Measurements from ENCODE around the gene EVA1B.

EVA1B gene

DNA sequence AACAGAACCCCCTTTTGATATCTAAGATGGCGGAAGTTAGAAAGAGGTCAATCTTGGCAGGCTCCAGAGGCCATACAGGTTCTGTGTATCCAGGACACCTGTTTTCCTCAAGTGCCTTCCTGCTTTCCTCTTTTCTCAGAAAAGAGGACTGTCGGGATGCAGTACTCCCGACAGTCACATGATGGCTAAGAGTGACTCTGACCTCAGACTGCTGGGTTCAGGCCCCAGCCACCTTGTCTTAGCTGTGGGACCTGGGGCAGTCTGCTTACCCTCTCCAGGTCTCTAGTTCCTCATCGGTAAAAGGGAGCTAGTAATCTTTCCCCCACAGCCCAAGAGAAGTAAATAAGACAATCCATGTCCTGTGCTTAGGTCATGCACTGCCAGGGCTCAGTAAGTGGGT lies 32.4 kb upstream of the EVA1B start:
- no peak overlapping the region for H3K9ac ChIP-seq (ENCODE audit: low read length in 2 of 2)
- no peaks in the 10 kb centered on the region for H3K27me3 ChIP-seq (ENCODE audit: control insufficient read depth in 1 of 2, insufficient read depth in 2 of 2, low read length in 2 of 2)
- peaks cover 42 to 64% of the 10 kb centered on the region in 2 donors for H3K36me3 ChIP-seq (ENCODE audit: control insufficient read depth in 2 of 2, insufficient read depth in 2 of 2, low read length in 2 of 2)
- peaks cover 21% of the 10 kb centered on the region for H3K4me1 ChIP-seq (ENCODE audit: control insufficient read depth, insufficient read depth, low read length)
- no peak overlapping the region for H3K4me3 ChIP-seq (ENCODE audit: low read length in 2 of 2)
- H3K27ac ChIP-seq (ENCODE audit: low read length), result no peak overlapping the region
- no peaks in the 10 kb centered on the region for H3K9me3 ChIP-seq (ENCODE audit: control insufficient read depth in 2 of 2, low read length in 2 of 2)

DNA sequence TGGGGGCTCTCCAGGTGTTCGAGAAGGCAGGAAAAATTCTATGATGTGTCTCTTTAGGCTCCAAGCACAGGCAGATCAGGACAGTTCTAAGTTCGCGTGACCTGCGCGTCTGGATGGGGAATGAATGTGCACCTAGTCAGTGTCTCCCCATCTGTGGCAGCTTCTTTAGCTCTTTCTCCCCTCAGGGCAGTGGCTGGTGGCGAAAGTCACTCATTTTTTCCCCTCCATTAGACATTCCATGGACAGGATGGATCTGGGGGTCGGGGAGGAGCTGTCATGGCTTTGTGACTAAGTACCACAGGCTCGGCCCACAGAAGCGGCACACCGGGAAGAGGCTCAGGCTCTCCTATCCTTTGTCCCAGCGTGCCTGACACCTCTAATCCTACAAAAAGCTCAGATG lies 31.0 kb upstream of the EVA1B start:
- Histone ChIP-seq H3K9ac (ENCODE audit: low read length in 2 of 2) (no peak overlapping the region), H3K27ac (ENCODE audit: low read length) (no peak overlapping the region), H3K9me3 (ENCODE audit: control insufficient read depth in 2 of 2, low read length in 2 of 2) (no peaks in the 10 kb centered on the region), H3K27me3 (ENCODE audit: control insufficient read depth in 1 of 2, insufficient read depth in 2 of 2, low read length in 2 of 2) (no peaks in the 10 kb centered on the region), H3K36me3 (ENCODE audit: control insufficient read depth in 2 of 2, insufficient read depth in 2 of 2, low read length in 2 of 2) (peaks cover 42 to 60% of the 10 kb centered on the region in 2 donors), H3K4me1 (ENCODE audit: control insufficient read depth, insufficient read depth, low read length) (peaks cover 34% of the 10 kb centered on the region), H3K4me3 (ENCODE audit: low read length in 2 of 2) (no peak overlapping the region)

DNA sequence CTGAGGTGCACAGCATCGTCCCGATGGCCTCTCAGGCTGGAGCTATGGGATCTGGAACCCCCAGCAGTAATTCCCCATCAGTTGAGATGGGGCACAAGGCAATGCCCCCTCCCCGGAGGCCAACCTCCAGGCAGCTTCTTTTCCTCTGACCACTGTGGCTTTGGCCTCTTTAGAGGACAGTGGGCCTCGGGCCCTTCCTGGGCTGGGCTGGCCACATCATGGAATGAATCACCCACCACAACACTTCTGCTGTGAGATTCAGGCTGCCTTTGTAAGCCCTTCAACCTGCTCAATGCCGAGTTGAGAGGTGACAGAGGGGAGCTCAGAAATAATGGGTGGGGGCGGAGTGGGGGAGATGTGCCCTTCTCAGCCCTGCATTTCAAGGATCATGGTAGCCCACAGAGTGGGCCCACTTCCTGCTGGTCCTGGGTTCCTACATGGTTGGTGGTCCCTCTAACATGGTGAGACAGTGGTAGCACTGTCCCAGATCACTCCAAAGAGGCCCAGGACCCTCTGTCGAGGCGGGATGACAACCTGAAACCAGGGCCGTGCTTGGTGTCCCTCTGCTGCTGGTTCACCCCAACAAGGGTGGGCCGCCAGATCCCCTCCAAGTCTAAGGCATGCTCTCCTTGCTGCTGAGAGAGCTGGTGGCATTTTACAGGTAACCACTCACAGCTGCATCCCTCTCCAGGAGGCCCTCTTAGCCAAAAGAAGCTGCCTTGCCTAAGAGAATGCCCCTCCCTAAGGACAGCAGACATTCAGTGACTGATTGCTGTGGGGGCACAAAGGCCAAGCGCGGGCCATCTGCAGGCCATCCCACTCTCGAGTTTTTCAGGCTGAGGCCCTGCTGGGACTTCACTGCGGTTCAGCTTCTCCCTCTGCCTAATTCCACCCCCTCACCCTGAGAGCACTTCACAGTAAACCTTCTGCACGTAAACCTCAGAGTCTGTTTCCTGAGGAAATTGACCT lies 29.7 kb upstream of the EVA1B start:
- Histone ChIP-seq H3K36me3 (ENCODE audit: control insufficient read depth in 2 of 2, insufficient read depth in 2 of 2, low read length in 2 of 2) (peaks cover 39 to 59% of the 10 kb centered on the region in 2 donors), H3K9me3 (ENCODE audit: control insufficient read depth in 2 of 2, low read length in 2 of 2) (no peaks in the 10 kb centered on the region), H3K4me1 (ENCODE audit: control insufficient read depth, insufficient read depth, low read length) (peaks cover 39% of the 10 kb centered on the region), H3K27me3 (ENCODE audit: control insufficient read depth in 1 of 2, insufficient read depth in 2 of 2, low read length in 2 of 2) (no peaks in the 10 kb centered on the region), H3K9ac (ENCODE audit: low read length in 2 of 2) (no peak overlapping the region), H3K27ac (ENCODE audit: low read length) (no peak overlapping the region), H3K4me3 (ENCODE audit: low read length in 2 of 2) (no peak overlapping the region)

DNA sequence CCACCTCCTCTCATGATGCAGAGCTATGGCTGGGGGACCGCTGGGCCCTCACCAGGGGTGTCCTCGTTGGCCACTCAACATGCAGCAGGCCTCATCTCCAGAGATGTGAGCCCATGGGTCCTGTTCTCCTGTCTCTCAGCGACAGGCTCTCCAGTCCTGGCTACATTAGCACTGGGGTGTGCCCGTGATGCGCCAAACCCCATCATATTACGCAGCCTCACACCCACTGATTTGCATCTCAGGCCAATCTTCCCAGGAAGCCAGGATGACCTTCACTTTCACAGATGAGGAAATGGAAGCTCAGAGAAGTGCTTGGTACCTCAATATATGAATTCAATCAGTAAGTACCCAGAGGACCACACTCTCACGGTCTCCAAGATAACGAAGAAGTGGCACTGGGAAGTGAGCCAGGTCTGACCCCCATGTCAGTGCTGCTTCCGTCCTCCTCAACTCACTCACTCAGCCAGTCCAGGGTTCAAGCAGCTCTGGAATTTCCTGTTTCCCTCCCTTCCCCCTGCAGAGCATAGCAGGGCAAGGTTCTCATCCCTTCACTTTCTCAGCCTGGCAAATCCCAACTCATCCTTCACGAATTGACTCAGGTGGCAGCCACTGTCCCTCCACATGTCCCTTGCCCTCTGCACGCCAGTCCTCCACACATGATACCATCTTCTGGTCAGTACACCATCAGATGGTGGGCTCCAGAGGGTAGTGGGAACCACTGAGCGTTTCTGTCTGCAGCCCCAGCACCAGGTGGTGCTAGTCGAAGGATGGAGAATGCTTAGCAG lies 28.9 kb upstream of the EVA1B start:
- Histone ChIP-seq H3K9me3 (ENCODE audit: control insufficient read depth in 2 of 2, low read length in 2 of 2) (no peaks in the 10 kb centered on the region), H3K36me3 (ENCODE audit: control insufficient read depth in 2 of 2, insufficient read depth in 2 of 2, low read length in 2 of 2) (peaks cover 41 to 57% of the 10 kb centered on the region in 2 donors), H3K4me1 (ENCODE audit: control insufficient read depth, insufficient read depth, low read length) (peaks cover 39% of the 10 kb centered on the region), H3K9ac (ENCODE audit: low read length in 2 of 2) (no peak overlapping the region), H3K27me3 (ENCODE audit: control insufficient read depth in 1 of 2, insufficient read depth in 2 of 2, low read length in 2 of 2) (no peaks in the 10 kb centered on the region), H3K27ac (ENCODE audit: low read length) (peak overlapping the region; percentile 75), H3K4me3 (ENCODE audit: low read length in 2 of 2) (no peak overlapping the region)

DNA sequence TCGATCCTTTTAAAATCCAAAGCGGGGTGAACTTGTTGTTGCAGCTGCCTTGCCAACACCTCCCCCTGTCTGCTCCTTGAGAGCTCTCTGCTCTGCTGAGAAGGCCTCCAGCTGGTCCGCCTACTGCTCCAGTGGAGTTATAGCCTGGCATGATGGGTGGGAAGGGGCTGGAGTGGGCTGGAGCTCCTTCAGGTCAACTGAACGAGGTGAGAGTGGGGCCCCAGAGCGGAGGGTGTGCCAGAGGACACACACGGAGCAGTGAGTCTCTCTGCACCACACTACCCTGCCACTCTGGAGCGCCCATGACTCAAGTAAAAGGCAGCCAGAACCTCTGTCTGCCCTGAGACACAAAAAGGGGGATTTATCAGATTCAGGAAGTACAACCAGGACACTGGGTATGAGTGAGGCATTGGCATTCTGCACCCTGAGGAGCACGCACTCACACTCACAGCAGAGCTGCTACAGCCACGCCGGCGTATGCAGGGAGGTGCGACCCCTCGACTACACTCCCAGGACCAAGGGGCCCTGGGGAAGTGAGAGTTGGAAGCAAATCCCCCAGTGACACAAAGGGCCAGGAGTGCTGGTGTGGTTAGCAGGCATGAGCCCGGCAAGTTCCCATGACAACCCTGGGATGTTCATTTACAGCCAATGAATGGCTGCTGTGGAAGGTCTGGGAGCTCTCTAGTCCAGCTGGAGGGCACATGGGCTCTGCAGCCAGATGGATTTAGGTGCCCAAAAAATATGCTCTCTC lies 28.0 kb upstream of the EVA1B start:
- Histone ChIP-seq H3K4me3 (ENCODE audit: low read length in 2 of 2) (peak overlapping the region in 1 of 2 donors; percentile 49), H3K27me3 (ENCODE audit: control insufficient read depth in 1 of 2, insufficient read depth in 2 of 2, low read length in 2 of 2) (no peaks in the 10 kb centered on the region), H3K4me1 (ENCODE audit: control insufficient read depth, insufficient read depth, low read length) (peaks cover 39% of the 10 kb centered on the region), H3K9ac (ENCODE audit: low read length in 2 of 2) (no peak overlapping the region), H3K36me3 (ENCODE audit: control insufficient read depth in 2 of 2, insufficient read depth in 2 of 2, low read length in 2 of 2) (peaks cover 50 to 60% of the 10 kb centered on the region in 2 donors), H3K27ac (ENCODE audit: low read length) (peak overlapping the region; percentile 75), H3K9me3 (ENCODE audit: control insufficient read depth in 2 of 2, low read length in 2 of 2) (no peaks in the 10 kb centered on the region)

DNA sequence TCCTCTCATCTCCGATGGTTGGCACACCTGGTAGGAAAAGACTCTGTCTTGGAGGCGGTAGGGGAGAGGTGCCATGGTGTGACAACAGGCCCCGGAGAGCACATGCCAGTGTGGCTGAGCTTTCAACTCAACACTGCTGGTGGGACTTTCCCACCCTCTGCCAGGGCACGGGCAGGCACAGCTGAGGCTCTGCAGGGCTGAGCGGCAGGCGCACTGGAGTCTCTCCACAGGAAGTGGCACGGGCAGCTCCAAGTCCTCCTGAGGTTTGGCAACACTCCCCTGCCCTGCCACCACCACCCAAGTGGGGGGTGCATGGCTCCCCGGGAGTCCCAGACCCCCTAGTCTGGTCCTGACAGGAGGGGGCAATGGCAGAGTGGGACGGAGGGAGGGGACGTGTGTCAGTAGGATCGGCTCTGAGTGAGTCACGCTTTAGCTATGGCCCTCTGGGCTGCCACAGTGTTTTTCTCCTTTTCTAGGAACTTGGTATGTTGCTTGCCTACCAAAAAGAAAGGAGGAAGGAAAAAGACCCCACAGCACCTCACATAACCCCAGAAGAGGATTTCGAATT lies 27.3 kb upstream of the EVA1B start:
- Histone ChIP-seq H3K36me3 (ENCODE audit: control insufficient read depth in 2 of 2, insufficient read depth in 2 of 2, low read length in 2 of 2) (peaks cover 51 to 59% of the 10 kb centered on the region in 2 donors), H3K9ac (ENCODE audit: low read length in 2 of 2) (no peak overlapping the region), H3K27me3 (ENCODE audit: control insufficient read depth in 1 of 2, insufficient read depth in 2 of 2, low read length in 2 of 2) (no peaks in the 10 kb centered on the region), H3K4me1 (ENCODE audit: control insufficient read depth, insufficient read depth, low read length) (peaks cover 39% of the 10 kb centered on the region), H3K27ac (ENCODE audit: low read length) (peak overlapping the region; percentile 75), H3K9me3 (ENCODE audit: control insufficient read depth in 2 of 2, low read length in 2 of 2) (no peaks in the 10 kb centered on the region), H3K4me3 (ENCODE audit: low read length in 2 of 2) (peak overlapping the region in 1 of 2 donors; percentile 49)

DNA sequence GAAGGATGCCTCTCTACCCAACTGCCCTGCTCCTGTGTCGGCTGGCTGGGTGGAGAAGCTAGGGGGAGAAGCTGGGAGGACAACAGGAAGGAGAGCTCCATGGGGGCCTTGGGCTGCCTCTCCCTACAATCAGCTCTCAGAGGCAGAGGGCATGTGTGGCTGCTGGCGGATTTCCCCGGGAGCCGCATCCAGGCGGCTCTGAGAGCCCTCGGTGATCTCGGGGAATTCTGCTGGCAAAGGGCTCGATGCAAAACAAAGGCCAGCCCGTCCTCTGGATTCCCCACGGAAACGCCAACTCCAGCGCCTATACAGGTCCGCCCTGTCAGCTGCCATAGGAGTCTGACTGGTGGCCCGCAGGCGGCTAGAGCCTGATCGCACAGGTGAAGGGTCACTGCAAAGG lies 26.4 kb upstream of the EVA1B start:
- peaks cover 39% of the 10 kb centered on the region for H3K4me1 ChIP-seq (ENCODE audit: control insufficient read depth, insufficient read depth, low read length)
- H3K27me3 ChIP-seq (ENCODE audit: control insufficient read depth in 1 of 2, insufficient read depth in 2 of 2, low read length in 2 of 2), result no peaks in the 10 kb centered on the region
- H3K9me3 ChIP-seq (ENCODE audit: control insufficient read depth in 2 of 2, low read length in 2 of 2), result no peaks in the 10 kb centered on the region
- H3K27ac ChIP-seq (ENCODE audit: low read length), result peak overlapping the region; percentile 75
- H3K4me3 ChIP-seq (ENCODE audit: low read length in 2 of 2), result peak overlapping the region in 1 of 2 donors; percentile 8
- peak overlapping the region in 1 of 2 donors; percentile 2 for H3K9ac ChIP-seq (ENCODE audit: low read length in 2 of 2)
- peaks cover 54 to 59% of the 10 kb centered on the region in 2 donors for H3K36me3 ChIP-seq (ENCODE audit: control insufficient read depth in 2 of 2, insufficient read depth in 2 of 2, low read length in 2 of 2)

DNA sequence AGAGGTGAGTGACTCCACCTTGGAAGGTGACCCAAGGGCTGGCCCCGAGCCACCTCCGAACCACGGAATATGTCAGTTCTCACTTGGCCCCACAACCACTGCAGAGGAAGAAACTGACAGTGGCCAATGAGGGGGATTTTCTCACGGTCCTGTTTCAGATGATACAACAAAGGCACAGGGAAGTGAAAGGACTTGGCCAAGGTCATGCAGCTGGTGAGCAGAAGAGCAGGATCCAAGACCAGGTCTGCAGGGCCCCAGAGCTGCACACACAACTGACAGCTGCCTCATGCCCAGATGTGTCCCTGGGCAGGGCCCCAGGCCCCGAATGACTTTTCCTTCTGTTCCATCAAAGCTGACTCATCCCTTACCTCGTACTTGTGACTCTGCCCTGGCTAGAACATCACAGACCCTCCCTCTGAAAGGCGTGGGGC lies 25.8 kb upstream of the EVA1B start:
- Histone ChIP-seq H3K9me3 (ENCODE audit: control insufficient read depth in 2 of 2, low read length in 2 of 2) (no peaks in the 10 kb centered on the region), H3K4me1 (ENCODE audit: control insufficient read depth, insufficient read depth, low read length) (peaks cover 39% of the 10 kb centered on the region), H3K9ac (ENCODE audit: low read length in 2 of 2) (no peak overlapping the region), H3K27ac (ENCODE audit: low read length) (no peak overlapping the region), H3K27me3 (ENCODE audit: control insufficient read depth in 1 of 2, insufficient read depth in 2 of 2, low read length in 2 of 2) (no peaks in the 10 kb centered on the region), H3K4me3 (ENCODE audit: low read length in 2 of 2) (no peak overlapping the region), H3K36me3 (ENCODE audit: control insufficient read depth in 2 of 2, insufficient read depth in 2 of 2, low read length in 2 of 2) (peaks cover 53 to 54% of the 10 kb centered on the region in 2 donors)

DNA sequence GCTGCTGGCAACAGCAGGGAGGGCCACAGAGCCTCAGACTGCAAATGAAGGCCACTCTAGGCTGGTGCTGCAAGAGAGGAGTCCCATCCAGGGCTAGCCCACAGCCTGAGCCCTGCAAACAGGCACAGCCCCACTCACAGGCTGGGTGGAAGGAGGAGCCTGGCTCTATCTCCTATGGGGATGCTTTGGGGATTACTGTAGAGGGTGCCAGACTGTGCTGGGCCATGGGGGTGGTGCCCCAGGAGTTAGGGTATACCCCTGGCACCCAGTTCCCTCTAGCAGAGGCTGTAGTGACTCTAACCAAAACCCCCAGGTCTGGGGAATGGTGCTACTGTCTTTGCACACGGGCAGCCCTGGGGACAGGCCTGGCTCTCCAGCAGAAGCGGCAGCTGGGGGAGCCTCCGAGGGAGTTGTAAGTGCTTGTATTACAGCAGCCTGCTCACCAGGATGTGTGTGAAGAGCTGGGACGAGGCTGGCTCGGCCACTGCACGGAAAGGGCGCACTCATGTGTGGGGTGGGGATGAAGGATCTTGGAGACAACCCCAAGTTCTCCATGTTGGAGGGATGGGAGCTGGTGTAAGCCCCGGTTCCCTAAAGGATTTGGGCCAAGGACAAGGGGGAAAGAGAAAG lies 23.4 kb upstream of the EVA1B start:
- Histone ChIP-seq H3K9me3 (ENCODE audit: control insufficient read depth in 2 of 2, low read length in 2 of 2) (no peaks in the 10 kb centered on the region), H3K27me3 (ENCODE audit: control insufficient read depth in 1 of 2, insufficient read depth in 2 of 2, low read length in 2 of 2) (no peaks in the 10 kb centered on the region), H3K4me3 (ENCODE audit: low read length in 2 of 2) (no peak overlapping the region), H3K36me3 (ENCODE audit: control insufficient read depth in 2 of 2, insufficient read depth in 2 of 2, low read length in 2 of 2) (peaks cover 48 to 54% of the 10 kb centered on the region in 2 donors), H3K9ac (ENCODE audit: low read length in 2 of 2) (no peak overlapping the region), H3K4me1 (ENCODE audit: control insufficient read depth, insufficient read depth, low read length) (peaks cover 35% of the 10 kb centered on the region), H3K27ac (ENCODE audit: low read length) (no peak overlapping the region)
